Activated CD4-positive, alpha-beta T cell treated with anti-CD3 and anti-CD28 coated beads for 24 hours (primary cell): ENCODE data around the gene BBIP1.

ENCODE experiments used
- DNase-seq, 2 donors: peaks; one replicate each; pipeline ENCODE4 v3.0.0-alpha.2; 2020; ENCODE audit warnings: low read depth in 2 of 2

The BBIP1 gene

DNA sequence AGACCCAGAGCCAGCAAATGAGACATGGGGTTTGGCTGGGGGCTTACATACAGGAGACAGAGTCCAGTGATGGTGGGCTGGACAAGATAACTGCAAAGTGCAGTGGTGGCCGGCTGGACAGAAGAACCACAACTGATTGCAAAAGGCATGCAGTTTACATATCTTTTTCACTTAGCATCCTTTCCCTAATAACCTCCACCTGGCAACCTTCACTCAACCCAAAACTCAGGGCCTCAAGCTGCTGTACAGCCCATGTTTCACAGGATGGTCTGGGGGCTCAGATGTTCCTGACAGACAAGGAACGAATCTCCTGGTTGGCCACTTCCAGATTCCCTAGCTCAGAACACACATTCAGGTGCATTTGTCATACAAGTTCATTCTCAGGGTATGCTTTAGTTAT, 55.0 kb downstream of the BBIP1 start:
- DNase-seq: no peak

DNA sequence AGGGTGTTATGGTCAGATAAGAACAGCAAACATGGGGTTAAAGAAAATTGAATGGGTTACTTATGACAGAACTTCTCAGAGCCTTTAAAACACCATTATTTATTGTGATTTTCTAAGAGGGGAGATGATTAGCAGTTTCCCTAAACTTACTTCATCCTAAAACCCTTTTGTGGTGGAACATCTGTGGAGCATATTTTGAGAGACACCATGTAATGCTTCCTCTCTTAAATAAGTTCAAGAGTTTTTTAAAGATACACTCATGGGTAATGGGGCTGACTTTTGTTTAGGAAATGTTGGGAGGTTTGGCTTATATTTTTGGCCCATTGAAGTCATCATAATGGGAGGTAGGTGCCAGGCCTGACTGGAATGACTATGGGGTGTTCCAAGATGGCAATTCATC, 55.6 kb downstream of the BBIP1 start:
- no peak for DNase-seq

DNA sequence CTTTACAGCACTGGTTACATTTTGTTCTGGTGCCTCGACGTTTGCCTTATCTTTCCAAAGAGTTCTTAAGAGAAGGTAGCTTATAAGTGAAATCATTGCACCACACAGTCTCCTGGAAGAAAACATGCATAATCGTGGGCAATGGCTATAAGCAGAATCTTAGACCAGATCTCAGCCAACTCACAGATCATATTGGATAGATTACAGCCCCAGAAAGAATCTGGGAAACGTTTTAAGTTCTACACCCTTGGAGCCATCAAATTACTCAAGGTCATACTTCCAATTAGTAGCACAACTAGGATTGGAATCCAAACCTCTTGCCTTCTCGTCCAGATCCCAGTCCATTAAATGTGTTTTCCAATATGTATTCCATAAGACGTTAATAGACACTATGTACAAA, 56.0 kb downstream of the BBIP1 start:
- no peak for DNase-seq

DNA sequence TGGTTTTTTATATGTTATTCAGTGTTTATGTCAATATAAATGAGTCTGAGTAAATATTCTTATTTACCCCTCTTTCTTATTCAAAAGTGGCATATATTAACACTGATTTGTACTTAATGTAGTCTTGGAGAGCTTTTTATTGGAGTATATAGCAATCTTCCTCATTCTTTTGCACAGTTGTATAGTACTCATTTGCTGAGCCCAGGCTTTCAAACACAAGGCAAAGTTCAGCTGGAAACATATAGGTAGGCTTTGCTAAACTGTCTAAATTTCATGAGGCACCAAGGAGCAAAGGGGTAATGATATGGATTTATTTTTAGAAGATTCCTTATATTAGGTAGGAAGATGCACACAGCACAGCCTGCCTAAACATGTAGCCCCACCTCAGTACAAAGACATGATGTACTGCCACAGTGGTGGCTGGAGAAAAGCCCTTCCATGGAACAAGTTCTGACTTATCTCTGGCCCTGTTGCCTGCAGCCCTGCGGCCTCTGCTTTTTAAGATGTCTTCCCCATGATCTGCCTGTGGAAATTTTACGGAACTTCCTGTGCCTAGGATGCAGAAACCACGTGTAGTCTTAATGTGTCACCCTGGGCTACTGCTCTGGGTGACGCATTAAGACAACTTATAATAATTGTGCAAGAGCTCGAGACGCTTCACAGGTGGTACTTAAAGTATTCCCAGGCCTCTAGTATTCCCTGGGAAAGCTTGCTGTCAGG, 56.9 kb downstream of the BBIP1 start:
- DNase-seq: no peak

DNA sequence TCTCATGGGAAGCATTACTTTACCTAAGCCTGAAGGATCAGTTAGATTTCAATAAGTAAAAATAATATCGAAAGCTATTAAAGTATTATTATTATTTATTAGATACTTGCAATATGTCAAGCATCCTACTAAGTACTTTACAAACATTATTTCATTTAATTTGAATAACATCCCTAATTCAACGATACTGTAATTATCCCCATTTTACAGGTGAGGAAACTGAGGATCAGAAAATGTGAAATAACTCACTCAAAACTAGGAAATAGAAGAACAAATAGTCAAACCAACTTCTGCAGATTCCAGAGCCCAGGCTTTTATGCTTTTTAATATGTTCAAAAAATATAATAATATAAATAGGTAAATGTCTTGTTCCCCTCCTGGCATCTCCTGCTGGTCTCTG, 57.5 kb downstream of the BBIP1 start:
- no peak for DNase-seq

DNA sequence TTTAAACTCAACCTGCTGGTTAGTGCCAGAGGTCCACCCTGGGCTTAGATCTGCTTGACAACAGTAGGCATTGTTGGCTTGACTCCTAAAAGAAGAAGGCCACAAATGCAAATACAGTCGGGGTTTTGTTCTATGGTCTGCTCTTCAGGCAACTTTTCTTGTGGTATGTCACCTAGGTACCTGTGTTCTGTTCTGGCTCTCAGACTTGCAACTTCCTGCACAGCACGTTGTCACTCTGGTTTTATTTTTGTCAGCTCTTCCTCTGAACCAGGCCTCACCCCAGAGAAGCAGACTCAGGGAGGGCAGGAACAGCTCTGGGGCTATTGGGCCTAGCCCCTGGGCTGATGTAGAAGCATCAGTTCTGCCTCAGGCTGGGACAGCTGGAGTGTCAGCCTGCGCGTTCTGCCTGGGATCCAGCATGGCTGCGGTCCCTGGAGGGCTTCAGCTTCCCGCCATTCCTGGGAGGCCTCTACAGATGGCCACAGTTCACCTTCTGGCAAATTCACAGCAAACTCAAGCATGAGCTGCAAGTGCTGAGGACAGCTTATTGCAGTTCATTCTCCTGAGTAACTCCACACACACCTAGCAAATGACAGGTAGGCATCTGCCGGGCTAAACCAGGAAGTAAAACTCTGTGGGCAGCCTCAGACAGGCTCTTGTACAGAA, 58.3 kb downstream of the BBIP1 start:
- no peak for DNase-seq

DNA sequence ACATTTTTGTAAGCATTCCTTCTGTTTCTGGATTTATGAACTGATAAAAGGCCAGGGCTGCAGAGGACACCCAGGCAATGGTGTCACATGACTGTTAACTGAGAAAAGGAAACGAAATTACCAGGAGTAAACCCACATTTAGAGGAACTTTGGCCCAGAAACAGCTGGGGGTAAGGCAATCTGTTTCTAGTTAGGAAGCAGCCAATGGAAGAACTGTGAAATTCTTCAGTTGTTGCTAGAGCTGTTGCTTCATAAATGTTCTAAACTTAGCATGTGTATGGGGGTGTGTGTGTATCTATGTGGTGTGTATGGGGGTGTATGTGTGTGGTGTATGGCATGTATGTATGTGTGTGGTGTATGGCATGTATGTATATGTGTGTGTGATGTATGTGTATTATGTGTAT, 59.0 kb downstream of the BBIP1 start:
- no peak for DNase-seq

DNA sequence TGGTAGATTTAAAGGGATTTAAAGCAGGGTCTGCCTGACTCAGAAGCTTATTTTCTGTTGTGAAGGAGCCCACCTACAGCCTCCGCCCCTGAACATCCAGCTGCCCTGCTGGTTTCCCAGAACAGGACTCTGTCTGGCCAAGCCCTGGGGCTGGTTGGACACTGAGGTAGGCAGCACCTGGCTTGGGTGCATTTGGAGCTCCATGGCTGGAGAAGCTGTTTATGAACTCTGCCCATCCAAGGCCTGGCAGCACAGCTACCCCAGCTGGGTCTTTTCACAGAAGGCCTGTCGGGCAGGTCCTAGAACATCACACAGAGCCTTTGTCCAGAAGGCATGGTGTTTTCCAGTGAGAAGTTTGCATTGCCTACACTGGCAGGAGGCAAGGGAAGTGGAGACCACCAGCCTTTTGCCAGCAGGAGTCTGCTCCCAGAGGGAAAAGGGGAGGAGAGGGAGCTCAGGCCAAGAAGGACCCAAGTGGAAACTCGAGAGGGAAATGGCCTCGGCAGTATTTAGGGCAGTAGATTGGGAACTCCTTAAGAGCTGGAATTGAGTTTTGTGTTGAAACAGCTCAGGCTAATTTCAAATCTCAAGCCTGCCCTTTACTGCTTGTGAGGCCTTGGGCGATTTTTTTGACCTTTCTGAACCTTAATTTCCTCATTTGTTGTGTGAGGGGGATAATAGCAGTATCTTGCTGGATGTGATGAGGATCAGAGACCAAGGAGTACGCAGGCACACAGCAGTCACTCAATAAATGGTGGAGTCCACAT, 59.6 kb downstream of the BBIP1 start:
- no peak for DNase-seq

DNA sequence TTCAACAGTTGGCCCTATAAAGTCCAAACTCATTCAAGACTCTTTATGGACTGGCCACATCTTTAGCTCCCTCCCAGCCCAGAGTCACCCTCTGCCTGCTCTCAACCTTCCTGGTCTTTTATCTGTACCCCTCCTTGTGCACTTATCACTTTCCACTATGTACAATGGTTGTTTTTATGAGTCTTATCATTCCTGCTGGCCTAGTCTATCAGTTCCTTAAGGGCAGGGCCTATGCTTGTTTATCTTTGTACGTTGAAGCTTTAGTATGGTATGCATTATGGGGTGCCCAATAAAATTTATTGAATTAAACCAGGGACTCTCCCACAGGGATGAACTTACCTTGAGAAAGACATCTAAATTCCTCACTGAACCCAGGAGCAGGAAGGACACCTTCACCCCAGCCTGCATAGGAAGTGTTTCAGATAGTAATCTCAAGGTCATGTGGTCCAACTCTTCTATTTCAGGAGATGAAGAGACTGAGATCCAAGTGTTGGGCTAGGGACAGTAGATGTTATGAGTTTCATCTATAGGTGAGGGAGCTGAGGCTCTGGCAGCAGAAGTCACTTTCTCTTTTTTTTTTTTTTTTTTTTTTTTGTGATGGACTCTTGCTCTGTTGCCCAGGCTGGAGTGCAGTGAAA, 60.6 kb downstream of the BBIP1 start:
- DNase-seq: no peak

DNA sequence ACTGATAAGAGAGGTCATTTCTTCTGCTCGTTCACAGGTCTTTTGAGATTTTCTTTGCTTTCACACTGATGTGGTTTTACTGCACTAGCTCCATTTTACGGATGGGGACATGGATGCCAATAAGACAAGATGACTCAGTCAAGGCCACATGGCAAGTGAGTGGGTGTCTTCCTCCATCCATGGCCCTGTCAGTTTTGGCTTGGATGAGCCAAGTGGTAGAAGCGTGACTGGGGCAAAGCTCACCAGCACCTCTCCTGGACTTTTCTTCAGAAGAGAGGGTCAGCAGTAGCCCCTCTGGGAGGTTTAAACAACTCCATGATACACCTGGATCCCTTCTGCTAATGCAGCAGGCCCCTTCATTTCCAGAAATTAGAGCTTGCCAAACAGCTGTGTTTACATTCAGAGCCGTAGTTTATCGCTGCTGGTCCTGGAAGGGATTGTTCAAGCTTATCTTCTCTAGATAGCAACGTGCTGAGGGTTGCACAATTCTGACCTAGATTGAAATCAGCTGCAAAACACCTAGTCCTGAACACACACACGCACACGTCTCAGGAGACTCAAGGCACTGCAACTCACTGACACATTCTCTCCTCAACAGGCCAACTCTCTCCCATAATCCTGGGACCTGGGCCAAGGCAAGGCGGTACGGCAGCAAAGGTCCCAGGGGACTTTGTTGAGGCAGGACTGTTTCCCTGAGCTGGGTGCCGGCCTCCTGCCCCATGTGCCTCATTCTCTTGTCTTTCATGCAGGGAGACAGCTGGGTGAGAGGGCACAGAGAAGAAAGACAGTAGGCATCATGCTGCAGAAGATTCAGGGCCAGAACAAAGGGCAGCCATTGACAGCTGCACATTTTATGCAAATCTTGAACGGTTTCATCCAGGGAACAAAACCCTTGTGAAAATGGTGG, 61.5 kb downstream of the BBIP1 start:
- DNase-seq: no peak

DNA sequence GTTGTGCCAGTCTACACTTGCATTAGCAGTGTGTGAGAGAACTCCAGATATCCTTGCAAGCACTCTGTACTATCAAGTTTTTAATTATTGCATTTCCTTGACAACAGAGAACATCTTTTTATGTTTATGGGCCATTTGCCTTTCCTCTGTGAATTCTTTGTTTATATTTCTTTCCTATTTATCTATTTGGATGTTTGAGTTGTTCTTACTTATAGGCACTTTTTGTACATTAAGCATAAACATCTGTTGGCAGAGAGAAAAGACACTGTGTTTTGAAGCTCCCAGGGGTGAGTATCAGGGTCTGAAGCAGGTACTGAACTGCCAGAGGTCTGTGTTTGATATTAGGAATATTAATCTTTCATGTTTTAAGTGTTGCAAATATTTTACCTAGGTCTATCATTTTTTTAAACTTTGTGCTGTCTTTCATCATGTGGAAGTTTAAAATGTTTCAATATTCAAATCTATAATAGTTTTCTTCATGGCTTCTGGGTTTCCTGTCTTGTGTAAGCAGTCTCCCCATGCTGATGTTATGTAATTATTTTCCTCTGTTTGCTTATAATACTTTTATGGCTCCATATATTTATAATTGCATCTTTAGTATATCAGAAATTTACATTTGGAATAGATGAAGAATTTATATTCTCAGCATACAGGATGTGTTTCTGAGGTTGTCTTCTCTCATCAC, 64.9 kb downstream of the BBIP1 start:
- DNase-seq: no peak

DNA sequence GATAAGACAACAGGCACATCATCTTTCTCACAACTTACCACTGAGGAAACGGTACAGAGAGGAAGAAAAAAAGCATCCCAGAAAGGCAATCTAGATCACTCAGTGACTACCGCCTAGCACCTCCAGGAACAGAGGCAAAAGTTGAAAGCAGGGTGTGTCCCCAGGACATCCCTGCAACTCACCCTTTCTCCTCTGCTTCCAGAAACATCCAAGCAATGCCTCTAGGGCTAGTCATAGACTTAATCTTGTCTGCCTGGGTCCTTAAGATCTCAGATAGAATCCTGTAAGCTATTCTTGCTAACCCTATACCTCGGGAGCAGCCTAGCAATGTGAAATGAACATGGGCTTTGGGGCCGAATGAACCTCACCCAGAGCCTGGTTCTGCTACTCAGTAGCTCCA, 66.0 kb downstream of the BBIP1 start:
- DNase-seq: no peak

DNA sequence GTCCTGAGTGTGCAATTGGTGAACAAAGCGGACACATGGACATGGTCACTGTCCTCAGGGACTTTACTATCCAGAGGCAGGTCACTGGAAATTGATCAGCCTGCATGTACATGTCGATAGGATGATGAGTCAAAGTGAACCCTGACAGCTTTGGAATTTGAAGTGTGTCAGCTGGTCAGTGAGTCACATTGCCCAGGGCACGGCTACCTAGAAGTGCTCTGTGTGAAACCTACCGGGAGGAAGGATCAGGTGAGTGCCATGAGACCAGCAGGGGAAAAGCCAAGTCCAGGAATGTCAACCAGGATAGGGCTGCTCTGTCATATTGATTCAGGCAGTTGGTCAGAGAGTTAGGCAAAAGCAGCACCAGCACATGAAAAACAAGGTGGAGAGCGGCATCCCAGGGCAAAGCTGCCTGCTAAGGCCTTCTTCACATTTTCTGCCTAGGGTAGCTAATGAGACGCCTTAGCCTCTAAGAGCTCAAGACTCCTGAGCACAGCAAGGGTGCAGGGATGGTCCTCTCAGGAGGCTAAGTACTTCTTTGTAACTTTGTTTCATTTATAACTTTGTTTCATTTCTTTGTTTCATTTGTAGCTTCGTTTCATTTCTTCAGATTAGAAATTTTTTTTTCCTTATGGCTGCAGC, 66.6 kb downstream of the BBIP1 start:
- no peak for DNase-seq

DNA sequence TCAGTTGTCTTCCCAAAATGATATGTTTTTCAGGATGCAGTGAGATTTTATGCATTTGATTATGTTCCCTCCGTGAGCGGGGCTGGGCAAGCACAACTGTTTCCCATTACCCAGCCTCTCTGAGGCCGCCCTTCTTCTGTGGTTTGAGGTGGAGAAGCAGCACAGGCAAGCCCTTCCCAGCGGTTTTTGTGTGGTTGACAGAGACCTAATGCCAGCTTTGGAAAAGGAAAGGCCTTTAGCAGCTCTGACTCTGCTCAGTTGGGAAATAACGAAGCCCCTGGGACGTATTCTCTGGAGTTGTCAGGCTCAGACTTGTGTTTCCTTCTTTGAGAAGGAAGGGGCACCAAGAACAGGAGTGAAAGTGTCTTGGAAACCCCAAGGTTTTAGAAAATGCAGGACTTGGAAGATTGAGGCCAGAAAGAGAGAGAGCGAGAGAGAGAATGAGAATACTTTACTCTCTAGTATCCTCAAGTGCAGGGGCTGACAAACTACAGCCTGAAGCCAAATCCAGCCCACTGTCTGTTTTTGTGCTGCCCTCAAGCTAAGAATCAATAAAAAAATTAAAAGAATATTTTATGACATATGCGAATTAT, 67.9 kb downstream of the BBIP1 start:
- no peak for DNase-seq

DNA sequence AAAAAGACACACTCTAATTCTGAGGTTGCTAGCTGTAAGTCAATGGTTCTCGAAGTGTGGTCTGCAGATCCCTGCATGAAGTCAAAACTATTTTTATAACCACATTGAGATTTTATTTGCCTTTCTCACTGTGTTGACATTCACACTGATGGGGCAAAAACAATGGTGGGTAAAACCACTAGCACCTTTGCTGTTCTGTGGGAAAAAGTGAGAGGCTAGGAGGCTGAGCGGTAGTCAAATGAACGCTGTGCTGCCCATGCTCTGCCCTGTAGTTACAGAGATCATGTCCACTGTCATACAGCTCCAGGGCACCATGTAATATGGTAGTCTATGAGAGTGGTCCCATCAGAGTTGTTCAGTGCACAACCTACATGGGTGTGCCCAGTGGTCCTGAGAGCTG, 68.9 kb downstream of the BBIP1 start:
- DNase-seq: no peak
